GM18517 (cell line): ENCODE results near the gene ISG15.
"Not testable (repeated sequence)": the region's sequence is repeated elsewhere in the genome, so short reads cannot be mapped to it uniquely, and the experiment has no call there.

Experiments used
- ATAC-seq: cut with Tn5 transposase; IDR thresholded peaks from one replicate; pipeline ENCODE4 v1.9.1; 2021; ENCODE audit warnings: mild to moderate bottlenecking, moderate library complexity; ENCODE audit not compliant: unreplicated experiment

The ISG15 gene

GRCh38 chr1:993379-993995 lies 19.8 kb upstream of the ISG15 start:
- no peak for ATAC-seq

DNA sequence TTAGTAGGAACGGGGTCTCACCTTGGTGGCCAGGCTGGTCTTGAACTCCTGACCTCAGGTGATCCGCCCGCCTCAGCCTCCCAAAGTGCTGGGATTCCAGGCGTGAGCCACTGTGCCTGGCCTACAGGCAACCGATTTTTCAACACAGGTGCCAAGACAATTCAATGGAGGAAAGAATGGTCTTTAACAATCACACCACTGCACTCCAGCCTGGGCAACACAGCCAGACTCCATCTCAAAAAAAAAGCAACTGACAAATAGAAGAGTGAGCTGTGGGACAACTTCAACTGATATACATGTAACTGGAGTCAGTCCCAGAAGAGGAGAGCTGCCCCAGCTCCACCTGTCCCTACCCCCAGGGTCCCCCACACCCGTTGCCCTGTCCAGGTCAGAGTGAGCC lies 18.8 kb upstream of the ISG15 start:
- ATAC-seq = not testable (repeated sequence)

- no peak for ATAC-seq
These were observed 17.3 kb upstream of the ISG15 start for GRCh38 chr1:995665-996633.

GRCh38 chr1:996851-997712 lies 16.2 kb upstream of the ISG15 start:
- ATAC-seq = no peak

DNA sequence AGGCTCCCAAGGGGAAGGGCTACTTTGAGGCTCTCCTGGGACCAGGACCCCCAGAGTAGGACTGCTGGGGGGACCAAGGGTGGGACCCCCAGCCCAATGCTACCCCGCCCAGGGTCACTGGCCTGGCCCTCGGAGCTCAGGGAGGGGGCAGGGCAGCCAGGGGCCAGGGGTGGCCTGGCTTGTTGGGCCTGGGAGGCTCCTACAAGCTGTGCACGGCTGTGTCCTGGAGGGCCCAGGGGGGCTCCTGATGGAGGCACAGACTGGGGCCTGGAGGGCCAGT lies 15.6 kb upstream of the ISG15 start:
- ATAC-seq = no peak

DNA sequence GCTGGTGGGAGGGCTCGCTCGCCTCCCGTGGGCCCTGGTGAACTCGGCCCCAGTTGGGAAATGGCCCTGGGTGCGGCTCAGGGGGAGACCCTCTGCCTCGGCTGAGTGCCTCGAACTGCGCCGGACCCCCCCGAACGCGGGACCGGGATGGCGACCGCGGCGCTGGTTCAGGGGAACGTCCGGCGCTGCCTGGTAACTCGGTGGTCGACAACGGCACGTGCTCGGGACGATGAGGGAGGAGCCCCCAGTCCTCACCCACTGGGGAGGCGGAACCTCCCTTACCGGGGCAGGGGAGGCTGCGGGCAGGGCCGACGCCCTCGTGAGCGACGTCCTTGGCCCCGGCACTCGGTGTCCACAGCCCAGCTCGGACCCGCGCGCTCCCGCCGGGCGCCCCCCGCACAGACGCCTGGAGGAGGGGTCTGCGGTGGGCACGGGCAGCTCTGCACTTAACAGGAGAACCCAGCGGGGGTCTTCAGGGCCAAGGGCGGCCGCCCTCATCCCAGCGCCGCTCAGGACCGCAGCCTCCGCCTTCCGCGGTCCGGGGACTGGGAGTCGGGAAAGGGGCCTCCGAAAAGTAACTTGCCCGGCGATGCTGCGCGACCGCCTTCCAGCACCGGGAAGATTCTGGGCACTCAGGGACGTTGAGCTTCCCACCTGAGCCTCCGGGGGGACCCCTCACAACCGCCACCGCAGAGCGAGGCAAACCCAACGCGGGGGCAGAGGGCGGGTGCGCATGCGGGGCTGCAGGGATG lies 15.1 kb upstream of the ISG15 start:
- ATAC-seq = no peak

GRCh38 chr1:998745-998994 lies 14.6 kb upstream of the ISG15 start:
- ATAC-seq = no peak

GRCh38 chr1:998995-999724 lies 14.1 kb upstream of the ISG15 start:
- ATAC-seq = no peak

DNA sequence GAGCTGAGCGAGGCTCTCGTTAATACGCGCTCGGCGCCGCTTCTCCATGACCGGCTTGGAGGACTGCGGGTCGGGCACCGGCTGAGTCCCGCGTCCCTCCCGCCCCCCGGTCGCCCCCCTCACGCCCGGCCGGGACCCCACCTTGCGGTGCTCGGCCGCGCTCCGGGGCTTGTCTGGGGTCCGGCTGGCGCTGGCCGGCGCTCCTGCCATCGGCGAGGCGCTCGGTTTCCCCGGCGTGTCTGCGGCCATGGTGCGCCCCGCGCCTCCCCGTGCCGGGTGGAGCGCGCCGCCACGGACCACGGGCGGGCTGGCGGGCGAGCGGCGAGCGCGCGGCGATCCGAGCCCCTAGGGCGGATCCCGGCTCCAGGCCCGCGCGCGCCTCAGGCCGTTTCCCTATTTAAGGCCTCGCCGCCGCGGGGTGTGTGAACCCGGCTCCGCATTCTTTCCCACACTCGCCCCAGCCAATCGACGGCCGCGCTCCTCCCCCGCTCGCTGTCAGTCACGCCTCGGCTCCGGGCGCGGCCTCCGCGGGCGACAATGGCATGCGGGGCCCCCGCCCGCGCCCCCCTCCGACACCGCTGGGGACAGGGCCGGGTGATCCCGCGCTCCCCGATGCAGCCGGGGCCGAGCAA lies 13.5 kb upstream of the ISG15 start, which contains the start of gene HES4:
HES4 (minus strand) TSS at position 373 of the 632 bp plus-strand sequence; CDS start at position 249, 124 bp downstream.
- no peak for ATAC-seq

DNA sequence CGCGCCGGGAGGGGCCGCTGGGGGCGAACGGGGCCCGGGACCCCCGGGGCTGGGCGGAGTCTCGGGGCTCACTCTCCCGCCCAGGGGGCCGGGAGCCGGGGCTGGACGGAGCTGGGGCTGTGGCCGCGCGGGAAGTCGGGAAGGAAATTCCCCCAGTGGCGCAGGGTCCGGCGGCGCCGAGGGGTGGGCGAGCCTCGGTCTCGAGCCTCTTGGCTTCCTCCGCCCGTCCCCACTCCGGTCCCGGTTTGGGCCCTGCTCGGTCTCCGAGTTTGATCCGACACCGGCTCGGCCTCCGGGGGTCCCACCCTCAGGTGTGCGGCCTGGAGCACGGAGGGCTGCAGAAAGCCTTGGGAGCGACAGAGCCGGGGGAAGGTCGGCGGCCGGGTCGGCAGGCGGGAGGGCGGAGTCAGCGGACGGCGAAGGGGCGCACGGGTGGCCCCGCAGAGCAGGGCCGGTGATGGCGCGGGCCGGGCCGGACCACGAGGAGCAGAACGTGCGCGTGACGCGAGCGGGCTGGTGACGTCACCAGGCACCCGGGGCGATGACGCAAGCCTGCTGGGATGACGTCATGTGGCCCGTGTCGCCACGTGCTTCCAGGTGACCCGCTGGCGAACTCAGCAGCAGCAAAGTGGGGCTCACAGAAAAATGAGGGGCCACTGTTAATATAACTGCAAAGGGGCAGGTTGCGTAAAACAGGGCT lies 12.8 kb upstream of the ISG15 start:
- ATAC-seq = no peak

DNA sequence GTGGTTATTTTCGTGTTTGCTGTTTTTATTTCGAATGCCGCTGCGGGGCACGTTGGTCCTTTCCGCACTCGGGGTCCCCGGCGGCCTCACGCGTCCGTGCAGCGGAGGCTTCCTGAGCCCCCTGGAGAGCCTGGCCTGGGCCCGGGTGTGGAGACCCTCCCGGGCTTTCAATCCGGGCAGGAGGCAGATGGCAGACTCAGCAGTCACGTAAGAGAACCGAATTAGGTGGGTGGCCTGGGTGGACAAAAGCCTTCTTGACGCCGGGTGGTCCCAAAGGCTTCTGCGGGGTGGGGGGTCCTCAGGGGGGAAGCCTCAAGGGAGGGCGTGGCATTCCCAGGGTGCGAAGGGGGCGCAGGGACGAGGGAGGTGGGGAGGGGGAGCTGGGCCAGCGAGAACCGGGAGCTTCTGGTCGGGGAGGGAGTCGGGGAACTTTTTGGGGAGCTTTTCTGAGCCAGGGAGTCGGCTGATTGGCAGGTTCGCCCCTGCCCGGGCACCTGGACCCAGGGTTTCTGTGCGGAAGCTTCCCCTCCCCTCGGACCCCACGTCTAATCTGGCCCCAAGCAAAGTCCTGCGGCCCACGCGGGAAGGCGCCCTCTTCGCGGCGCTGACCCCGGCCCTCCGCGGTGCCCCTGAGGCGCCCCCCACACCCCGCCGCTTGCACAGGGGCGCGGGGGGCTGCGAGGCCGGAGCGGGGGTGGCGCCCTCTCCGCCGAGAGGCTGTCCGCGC lies 12.1 kb upstream of the ISG15 start:
- ATAC-seq = no peak

DNA sequence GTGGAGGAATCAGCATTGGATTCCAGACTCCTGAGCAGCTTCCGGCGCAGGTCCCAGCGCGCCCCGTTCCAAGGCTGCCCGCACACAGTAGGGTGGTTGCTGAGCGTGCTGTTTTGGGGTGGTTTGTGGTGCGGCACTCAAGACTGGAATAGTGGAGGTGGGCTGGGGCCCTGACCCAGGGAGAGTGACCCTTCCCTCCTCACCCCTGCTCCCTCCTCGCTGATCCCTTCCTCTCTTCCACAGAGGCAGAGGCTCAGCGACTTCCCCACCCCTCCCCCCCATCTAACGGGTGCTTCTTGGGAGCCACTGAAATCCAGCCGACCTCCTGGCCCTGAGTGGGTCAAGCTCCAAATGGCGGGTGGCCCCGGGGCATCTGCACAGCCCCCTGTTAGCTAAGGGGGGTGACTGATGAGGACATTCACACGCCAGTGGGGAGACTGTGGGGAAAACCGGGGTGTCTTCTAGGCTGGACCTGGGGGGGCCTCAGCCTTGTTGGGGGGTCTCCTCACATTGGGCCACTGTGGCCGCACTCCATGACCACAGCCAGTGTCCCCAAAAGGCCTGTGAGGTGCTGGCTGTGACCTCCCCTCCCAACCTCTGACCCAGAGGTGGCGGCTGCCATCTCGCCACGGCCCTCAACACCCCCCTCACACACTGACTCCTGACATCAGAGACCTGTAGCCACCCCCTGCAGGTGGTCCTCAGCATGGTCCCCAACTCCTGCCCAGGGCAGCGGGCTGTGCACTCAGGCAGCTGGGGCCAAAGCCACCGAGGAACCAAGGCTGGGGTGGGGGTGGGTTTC lies 9.5 kb upstream of the ISG15 start:
- no peak for ATAC-seq

- no peak for ATAC-seq
These were observed 8.9 kb upstream of the ISG15 start for GRCh38 chr1:1004420-1004779.

GRCh38 chr1:1004780-1005697 lies 8.3 kb upstream of the ISG15 start:
- ATAC-seq = no peak

- no peak for ATAC-seq
These were observed 7.5 kb upstream of the ISG15 start for GRCh38 chr1:1005774-1006304.

DNA sequence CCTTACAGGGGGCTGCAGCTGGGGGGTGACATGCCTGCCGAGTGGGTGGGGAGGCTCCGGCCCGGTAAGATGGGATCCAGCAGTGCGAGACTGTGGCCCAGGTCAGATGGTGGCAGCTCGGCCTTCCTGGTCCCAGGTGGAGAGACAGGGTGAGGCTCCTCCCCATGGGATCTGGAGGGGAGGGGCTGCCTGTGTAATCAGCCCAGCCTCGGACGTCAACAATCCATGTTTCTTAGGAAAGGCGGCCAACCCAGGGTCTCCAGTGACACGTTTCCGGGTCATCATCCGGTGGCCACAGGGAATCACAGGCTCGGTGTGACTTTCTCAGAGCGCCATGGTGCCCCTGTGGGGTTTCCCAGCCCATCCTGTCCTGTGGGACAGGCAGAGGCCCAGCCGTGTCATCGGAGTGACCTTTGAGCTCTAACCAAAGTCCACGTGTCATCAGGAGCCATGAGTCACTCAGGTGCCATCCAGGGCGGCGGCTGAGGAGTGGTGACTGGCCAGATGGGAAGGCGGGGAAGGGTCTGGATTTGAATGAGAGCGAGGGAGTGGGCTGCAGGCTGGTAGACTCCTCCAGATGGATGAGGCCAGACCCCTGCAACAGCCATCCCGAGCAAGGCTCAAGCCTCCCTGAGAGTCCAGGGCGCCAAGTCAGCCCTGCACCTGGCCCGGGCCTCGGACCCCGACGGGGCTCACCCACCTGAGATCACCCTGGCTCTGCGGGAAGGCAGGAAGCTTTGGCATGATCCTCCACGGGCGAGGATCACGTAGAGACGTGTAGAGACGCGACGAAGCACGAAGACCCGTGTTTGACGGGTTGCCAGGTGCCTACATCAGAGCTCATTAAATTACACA lies 6.8 kb upstream of the ISG15 start:
- ATAC-seq = no peak
